GM19023 (cell line): Measurements from ENCODE around the gene ALKBH6.
"Not testable (repeated sequence)": the region's sequence is repeated elsewhere in the genome, so short reads cannot be mapped to it uniquely, and the experiment has no call there.

Source experiments
- ATAC-seq: cut with Tn5 transposase; IDR thresholded peaks from one replicate; pipeline ENCODE4 v1.9.1; 2021; ENCODE audit warnings: mild to moderate bottlenecking, moderate library complexity; ENCODE audit not compliant: unreplicated experiment

The ALKBH6 gene

GRCh38 chr19:35993923-35994598 is 20.0 kb downstream of the ALKBH6 start:
- ATAC-seq = no peak

- no peak for ATAC-seq
Measured at GRCh38 chr19:35992907-35993765, 20.9 kb downstream of the ALKBH6 start.

- ATAC-seq = no peak
Measured at GRCh38 chr19:35991731-35992450, 22.1 kb downstream of the ALKBH6 start.

GRCh38 chr19:35990771-35991730 is 23.0 kb downstream of the ALKBH6 start:
- ATAC-seq = no peak

- no peak for ATAC-seq
Measured at GRCh38 chr19:35990156-35990555, 23.9 kb downstream of the ALKBH6 start.

- no peak for ATAC-seq
Measured at GRCh38 chr19:35988824-35989223, 25.2 kb downstream of the ALKBH6 start.

- no peak for ATAC-seq
Measured at GRCh38 chr19:35987571-35987896, 26.5 kb downstream of the ALKBH6 start.

GRCh38 chr19:35986664-35987570 is 27.1 kb downstream of the ALKBH6 start:
- ATAC-seq = no peak

- ATAC-seq = no peak
Measured at GRCh38 chr19:35986111-35986510, 27.9 kb downstream of the ALKBH6 start.

- ATAC-seq = no peak
Measured at GRCh38 chr19:35983177-35983576, 30.8 kb downstream of the ALKBH6 start.

- not testable (repeated sequence) for ATAC-seq
Measured at GRCh38 chr19:35980997-35981396, 33.0 kb downstream of the ALKBH6 start.

GRCh38 chr19:35978832-35979365 is 35.1 kb downstream of the ALKBH6 start:
- ATAC-seq = no peak

- no peak for ATAC-seq
Measured at GRCh38 chr19:35978271-35978670, 35.7 kb downstream of the ALKBH6 start.

GRCh38 chr19:35977446-35978222 is 36.4 kb downstream of the ALKBH6 start:
- ATAC-seq = no peak

- no peak for ATAC-seq
Measured at GRCh38 chr19:35975608-35976214, 38.3 kb downstream of the ALKBH6 start.

- ATAC-seq = no peak
Measured at GRCh38 chr19:35973487-35973886, 40.5 kb downstream of the ALKBH6 start.

GRCh38 chr19:35966771-35967170 is 47.2 kb downstream of the ALKBH6 start:
- ATAC-seq = no peak

GRCh38 chr19:35963514-35963913 is 50.5 kb downstream of the ALKBH6 start:
- ATAC-seq = no peak
